ENCODE data around the gene NBPF1. TPM values are rescaled to one million over a fixed set of nuclear protein-coding genes. Genes with fewer than 3 reads are reported as not detected.
"Not testable (repeated sequence)": the region's sequence is repeated elsewhere in the genome, so short reads cannot be mapped to it uniquely, and the experiment has no call there.

NBPF1 gene
- polyA plus RNA-seq, 1 donor from 2014 or later, result 78.0 TPM

DNA sequence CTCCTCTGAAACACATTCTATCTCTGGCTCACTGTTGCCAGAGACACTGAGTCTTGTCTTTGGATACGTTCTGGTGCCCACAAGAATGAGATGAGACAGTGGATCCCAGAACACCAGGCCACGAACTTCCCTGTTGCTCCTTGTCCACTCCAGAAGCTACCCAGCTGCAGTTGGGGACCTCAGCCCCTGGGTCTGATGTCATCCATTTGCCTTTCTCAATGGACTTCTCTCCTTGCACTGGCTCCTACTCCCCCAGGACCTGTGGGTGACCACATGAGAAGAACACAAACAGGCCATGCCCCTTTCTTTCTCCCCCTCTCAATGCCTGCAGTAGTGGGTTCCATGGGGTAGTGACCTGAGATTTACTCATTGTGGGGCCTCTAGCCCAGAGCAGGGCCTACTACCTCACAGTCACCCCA, 5.9 kb downstream of the NBPF1 start:
- Histone ChIP-seq H3K9ac (ENCODE audit: low read length) (no peak overlapping the region), H3K27me3 (ENCODE audit: insufficient read depth, low read depth, low read length) (no peaks in the 10 kb centered on the region), H4K20me1 (ENCODE audit: insufficient read depth) (no peaks in the 10 kb centered on the region), H3K9me3 (ENCODE audit: low read length) (no peaks in the 10 kb centered on the region), H3K4me2 (ENCODE audit: low read length) (no peak overlapping the region), H2AFZ (ENCODE audit: low read depth, low read length) (no peak overlapping the region), H3K27ac (ENCODE audit: low read length) (no peak overlapping the region), H3K79me2 (replicated peaks; ENCODE audit: insufficient read depth, low read length) (peaks cover 37% of the 10 kb centered on the region), H3K9me2 (ENCODE audit: insufficient read depth, low read length) (no peaks in the 10 kb centered on the region), H3K4me3 (ENCODE audit: low read length) (no peak overlapping the region), H3F3A (ENCODE audit: insufficient read depth, low read length, poor library complexity, severe bottlenecking) (no peaks in the 10 kb centered on the region), H3K36me3 (ENCODE audit: insufficient read depth, low read length) (peaks cover 34% of the 10 kb centered on the region)
- TF ChIP-seq RAD21 (conservative IDR thresholded peaks at IDR 0.05) (no peak), MXI1 (conservative IDR thresholded peaks at IDR 0.05; ENCODE audit: poor library complexity, severe bottlenecking) (no peak), TAF1 (IDR thresholded peaks at IDR 0.05; ENCODE audit: low read depth) (no peak), EP300 (conservative IDR thresholded peaks at IDR 0.05; ENCODE audit: poor library complexity, severe bottlenecking) (no peak), EZH2 (IDR thresholded peaks at IDR 0.05; ENCODE audit: borderline replicate concordance, insufficient read depth, low read length, poor library complexity, severe bottlenecking) (no peak), SMC3 (conservative IDR thresholded peaks at IDR 0.05; ENCODE audit: poor library complexity) (no peak), POLR2AphosphoS5 (IDR thresholded peaks at IDR 0.05) (no peak)
- TF ChIP-seq, protein P1, sequence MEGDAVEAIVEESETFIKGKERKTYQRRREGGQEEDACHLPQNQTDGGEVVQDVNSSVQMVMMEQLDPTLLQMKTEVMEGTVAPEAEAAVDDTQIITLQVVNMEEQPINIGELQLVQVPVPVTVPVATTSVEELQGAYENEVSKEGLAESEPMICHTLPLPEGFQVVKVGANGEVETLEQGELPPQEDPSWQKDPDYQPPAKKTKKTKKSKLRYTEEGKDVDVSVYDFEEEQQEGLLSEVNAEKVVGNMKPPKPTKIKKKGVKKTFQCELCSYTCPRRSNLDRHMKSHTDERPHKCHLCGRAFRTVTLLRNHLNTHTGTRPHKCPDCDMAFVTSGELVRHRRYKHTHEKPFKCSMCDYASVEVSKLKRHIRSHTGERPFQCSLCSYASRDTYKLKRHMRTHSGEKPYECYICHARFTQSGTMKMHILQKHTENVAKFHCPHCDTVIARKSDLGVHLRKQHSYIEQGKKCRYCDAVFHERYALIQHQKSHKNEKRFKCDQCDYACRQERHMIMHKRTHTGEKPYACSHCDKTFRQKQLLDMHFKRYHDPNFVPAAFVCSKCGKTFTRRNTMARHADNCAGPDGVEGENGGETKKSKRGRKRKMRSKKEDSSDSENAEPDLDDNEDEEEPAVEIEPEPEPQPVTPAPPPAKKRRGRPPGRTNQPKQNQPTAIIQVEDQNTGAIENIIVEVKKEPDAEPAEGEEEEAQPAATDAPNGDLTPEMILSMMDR (IDR thresholded peaks at IDR 0.05; ENCODE audit: poor library complexity, severe bottlenecking), result no peak
- TF ChIP-seq, protein P2, sequence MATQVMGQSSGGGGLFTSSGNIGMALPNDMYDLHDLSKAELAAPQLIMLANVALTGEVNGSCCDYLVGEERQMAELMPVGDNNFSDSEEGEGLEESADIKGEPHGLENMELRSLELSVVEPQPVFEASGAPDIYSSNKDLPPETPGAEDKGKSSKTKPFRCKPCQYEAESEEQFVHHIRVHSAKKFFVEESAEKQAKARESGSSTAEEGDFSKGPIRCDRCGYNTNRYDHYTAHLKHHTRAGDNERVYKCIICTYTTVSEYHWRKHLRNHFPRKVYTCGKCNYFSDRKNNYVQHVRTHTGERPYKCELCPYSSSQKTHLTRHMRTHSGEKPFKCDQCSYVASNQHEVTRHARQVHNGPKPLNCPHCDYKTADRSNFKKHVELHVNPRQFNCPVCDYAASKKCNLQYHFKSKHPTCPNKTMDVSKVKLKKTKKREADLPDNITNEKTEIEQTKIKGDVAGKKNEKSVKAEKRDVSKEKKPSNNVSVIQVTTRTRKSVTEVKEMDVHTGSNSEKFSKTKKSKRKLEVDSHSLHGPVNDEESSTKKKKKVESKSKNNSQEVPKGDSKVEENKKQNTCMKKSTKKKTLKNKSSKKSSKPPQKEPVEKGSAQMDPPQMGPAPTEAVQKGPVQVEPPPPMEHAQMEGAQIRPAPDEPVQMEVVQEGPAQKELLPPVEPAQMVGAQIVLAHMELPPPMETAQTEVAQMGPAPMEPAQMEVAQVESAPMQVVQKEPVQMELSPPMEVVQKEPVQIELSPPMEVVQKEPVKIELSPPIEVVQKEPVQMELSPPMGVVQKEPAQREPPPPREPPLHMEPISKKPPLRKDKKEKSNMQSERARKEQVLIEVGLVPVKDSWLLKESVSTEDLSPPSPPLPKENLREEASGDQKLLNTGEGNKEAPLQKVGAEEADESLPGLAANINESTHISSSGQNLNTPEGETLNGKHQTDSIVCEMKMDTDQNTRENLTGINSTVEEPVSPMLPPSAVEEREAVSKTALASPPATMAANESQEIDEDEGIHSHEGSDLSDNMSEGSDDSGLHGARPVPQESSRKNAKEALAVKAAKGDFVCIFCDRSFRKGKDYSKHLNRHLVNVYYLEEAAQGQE (IDR thresholded peaks at IDR 0.05; ENCODE audit: borderline replicate concordance), result no peak

DNA sequence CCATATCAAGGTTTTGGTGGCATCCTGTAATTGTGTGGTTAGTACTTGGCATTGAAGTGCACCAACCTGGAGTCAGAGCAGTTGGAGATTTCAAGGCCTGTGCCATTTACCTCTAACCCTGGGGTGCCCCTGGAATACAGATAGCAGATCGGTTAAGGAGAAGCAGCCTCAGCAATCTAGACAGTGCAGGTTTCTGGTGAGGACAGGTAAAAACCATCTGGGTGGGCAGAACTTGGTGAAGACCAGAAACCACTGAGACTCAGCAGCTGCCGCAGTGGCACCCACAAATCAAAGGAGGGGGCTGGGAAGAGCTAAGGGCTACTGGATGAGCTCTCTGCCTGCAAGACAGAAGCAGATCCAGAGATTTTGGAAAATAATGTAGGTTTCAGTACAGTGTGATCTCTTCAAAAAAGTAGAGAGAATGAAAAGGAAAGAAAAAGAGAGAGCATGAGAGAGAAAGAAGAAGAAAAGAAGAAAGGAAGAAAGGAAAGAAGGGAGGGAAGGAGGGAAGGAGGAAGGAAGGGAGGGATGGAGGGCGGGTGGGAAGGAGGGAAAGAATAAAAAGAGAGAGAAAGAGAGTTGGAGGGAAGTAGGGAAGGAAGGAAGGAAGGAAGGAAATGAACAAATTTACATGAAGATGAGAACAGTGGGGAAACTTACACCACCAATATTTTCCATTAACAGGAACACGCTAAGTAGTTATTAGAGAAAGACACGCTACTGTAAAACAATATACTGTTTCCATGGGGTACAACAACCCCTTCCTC, 6.5 kb downstream of the NBPF1 start:
- not testable (repeated sequence) for H2AFZ ChIP-seq (ENCODE audit: low read depth, low read length); H3K9ac ChIP-seq (ENCODE audit: low read length); H3K4me2 ChIP-seq (ENCODE audit: low read length); H3K9me2 ChIP-seq (ENCODE audit: insufficient read depth, low read length); H3F3A ChIP-seq (ENCODE audit: insufficient read depth, low read length, poor library complexity, severe bottlenecking); H3K9me3 ChIP-seq (ENCODE audit: low read length); H3K27me3 ChIP-seq (ENCODE audit: insufficient read depth, low read depth, low read length); H4K20me1 ChIP-seq (ENCODE audit: insufficient read depth); H3K27ac ChIP-seq (ENCODE audit: low read length); H3K4me3 ChIP-seq (ENCODE audit: low read length)
- H3K79me2 ChIP-seq (replicated peaks; ENCODE audit: insufficient read depth, low read length), result peaks cover 31% of the 10 kb centered on the region
- peaks cover 34% of the 10 kb centered on the region for H3K36me3 ChIP-seq (ENCODE audit: insufficient read depth, low read length)

All from neural cell (in vitro differentiated cells).